A204.1 (cell line): Measurements from ENCODE around the gene PASK.

Source experiments
- FAIRE-seq: peaks from 2 replicates; lab custom pipeline; 2012; peaks lifted over from hg19 to GRCh38; lab: Jason Lieb, UNC

The PASK gene

GRCh38 chr2:241080405-241081189, 68.7 kb downstream of the PASK start:
- no peak for FAIRE-seq

GRCh38 chr2:241074901-241075540, 74.3 kb downstream of the PASK start:
- FAIRE-seq, result no peak

DNA sequence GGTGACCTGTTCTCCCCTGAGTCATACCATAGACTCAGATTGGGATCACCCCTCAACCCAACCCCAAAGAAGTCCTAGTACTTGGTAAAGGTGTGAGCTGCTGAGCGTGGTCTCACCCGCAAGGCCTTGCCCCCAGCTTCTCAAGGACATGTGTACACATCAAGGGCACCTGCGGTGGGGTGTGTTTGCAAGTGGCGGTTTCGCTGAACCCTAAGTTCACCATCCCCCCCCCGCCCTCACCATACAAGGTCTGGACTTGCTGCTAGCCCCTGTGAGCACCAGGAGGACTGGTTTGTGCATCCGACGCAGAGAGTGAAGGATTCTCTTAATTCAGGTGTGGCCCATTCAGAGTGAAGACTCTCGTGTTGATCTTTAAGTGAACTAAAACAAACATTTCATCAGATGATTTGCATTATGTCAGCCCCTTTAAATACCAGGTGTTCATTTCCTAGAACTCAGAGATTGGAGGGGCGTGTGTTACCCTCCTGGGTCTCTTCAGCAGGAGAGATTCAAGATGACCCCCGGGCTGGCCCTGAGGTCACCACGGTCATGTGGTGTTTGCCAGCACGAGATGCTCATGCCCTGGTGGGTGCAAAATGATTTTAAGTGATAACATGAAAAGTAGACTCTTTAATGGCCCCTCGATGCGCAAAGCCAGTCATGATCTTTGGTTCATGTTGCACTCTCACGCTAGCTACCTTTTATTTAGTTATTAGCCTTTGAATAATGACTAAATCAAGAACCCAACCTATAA, 75.0 kb downstream of the PASK start:
- no peak for FAIRE-seq

- FAIRE-seq, result no peak
These were observed 75.9 kb downstream of the PASK start for GRCh38 chr2:241073166-241074064.

DNA sequence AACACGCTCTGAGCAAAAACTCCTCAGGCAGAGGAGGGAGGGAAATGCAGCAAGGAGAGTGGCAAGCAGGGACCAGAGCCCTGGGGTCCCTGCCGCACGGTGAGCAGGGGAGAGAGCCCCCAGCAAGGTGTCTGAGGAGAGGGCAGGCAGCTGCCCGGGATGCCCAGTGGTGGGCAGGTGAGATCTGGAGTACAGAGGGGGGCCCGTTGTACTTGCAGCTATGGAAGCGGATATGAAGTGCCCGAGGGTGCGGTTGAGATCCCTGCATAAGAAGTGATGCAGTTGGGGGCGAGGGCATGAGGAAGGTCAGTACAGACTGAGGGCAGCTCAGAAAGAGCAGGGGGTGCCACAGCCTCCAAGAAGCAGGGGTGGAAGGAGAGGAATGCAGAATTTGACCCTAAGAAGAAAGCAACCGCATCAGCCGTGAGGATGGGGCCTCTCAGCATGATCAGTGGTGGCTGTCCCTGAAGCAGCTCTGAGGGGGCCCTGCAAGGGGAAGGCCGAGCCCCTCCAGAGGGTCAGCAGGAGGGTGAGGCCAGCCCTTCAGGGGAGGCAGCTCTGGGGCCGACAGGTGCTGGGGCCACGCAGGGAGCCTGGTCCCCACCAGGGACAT, 76.6 kb downstream of the PASK start:
- FAIRE-seq, result no peak

GRCh38 chr2:241072151-241072550, 77.1 kb downstream of the PASK start:
- FAIRE-seq, result no peak

DNA sequence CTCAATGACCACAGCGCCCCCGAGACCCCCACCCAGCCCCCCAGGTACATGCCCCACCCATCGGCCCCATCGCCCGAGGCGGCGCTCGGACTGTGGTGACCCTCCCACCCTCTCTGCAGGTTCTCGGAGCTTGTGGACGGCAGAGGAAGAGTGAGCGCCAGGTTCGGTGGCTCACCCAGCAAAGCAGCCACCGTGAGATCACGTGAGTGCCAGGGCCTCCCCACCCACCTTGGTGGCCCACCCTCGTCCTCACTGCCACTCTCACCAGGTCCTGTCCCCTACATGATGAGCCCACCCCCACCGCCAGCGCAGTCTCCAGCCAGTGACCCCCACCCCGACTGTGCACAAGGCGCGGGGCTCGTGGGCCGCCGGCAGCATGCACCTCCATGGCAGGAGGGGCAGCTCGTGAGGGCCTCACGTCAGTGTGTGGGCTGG, 77.6 kb downstream of the PASK start:
- FAIRE-seq, result no peak

DNA sequence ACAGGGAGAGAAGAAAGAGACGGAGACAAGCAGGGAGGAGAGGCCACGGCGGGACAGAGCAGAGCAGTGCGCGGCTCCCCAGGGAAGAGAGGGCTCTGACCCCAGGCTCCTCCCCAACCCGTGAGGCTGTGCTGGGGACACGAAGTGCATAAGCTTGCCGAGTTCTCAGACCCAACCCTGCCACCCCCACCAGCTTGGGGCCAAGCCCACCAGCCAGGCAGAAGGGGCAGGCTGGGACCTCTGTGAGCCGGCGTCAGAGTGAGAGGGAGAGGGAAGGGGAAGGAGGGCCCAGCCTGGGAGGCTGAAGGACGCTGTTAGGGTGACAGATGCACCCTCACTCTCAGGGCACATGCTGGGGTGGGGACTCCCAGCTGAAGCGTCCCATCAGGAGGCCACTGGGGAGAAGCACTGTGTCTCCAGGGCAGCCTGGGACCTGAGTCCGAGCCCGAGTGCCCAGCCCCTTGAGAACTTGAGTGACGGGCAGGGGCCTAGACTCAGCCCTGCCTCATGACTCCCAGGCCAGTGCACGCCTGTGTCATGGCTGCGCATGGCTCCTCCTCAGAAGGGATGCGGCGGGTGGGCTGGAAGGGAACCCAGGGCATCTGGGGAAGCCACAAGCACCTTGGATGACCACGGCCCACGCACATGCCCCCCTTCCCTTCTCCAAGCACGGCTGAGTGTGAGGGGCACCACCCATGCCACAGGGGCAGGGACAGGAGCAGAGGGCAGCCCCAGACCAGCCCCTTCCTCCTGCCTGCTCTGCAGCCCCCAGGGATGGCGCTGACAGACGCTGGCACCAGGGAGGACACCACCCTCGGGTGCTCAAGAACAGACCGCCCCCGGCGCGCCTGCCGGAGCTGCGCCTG, 78.2 kb downstream of the PASK start:
- no peak for FAIRE-seq

DNA sequence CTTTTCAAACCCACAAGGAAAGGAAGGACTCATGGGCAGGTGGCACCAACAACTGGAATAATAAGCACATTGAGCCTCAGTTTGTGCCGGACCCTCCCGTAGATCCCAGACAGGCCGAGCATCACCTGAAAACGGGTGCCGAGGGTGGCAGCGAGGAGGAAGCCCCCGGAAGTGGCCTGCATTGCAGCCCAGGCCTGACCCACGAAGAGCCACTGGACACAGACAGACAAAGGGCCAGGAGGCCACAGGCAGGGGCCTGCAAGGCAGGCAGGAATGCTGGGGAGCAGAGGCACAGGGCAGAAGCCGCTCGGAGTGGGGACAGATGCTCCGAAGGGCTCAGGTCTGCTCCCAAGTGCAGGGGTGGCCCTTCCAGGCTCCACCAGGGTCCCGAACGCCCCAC, 78.9 kb downstream of the PASK start:
- FAIRE-seq, result no peak

GRCh38 chr2:241069821-241070281, 79.4 kb downstream of the PASK start:
- FAIRE-seq, result no peak

DNA sequence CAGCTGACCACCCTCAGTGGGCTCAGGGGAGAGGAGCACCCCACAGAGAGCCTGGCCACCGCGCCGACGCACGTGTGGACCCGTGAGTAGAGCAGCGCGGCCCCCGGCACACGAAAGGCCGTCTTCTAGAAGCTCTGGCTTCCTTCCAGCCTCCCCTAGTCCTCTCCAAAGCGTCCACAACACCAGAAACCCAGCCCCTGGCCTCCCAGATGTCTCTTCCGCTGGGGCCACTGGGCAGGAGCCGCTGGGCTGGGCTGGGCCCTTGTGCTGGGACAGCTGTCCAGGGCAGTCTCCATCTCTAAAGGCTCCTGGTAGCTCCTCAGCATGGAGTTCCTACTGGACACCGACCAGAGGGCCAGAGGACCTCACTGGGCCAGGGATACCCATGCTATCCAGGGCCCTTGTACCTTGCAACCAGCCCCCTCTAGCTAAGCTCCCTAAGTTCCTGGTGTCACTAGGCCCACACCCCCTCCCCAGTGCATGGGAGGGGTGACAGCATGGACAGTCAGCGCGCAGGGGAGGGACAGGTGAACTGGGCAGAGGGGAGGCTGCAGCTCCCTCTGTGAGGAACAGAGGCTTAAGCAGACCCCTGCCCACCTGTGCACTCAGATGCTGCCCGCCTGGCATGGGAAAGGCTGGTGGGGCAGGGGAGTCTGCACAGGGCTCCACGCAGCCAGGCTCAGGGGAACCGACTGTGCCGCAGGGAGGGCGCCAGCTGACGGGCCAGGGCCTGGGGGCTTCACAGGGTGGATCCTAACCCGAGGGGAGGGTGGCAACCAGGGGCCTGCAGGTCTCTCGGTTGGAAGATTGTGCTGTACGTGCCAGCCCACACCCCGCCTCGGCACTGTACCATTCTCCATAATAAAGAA, 80.1 kb downstream of the PASK start:
- no peak for FAIRE-seq

GRCh38 chr2:241068136-241068941, 80.9 kb downstream of the PASK start:
- FAIRE-seq, result no peak

DNA sequence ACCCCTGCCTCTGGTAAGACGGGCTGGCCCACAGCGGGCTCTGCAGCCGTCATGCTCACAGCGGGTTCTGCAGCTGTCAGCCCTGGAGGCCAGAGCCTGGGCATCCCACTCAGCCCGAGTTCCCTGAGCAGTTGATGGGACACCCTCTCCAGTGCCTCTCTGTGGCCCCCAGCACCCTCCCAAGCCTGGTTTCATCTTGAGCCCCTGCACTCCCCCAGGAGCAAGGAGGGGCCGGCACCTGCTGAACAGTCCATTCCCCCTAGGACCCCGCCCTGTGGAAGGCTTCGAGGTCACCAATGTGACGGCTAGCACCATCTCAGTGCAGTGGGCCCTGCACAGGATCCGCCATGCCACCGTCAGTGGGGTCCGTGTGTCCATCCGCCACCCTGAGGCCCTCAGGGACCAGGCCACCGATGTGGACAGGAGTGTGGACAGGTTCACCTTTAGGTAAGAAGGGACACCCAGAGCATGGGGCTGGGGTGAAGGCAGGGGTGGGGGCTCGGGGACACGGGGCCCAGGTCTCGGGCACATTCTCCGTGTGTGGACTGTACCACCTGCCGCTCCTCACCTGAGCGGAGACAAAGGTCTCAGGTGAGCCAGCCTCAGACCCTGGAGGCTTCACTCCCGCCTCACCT, 81.7 kb downstream of the PASK start:
- no peak for FAIRE-seq

DNA sequence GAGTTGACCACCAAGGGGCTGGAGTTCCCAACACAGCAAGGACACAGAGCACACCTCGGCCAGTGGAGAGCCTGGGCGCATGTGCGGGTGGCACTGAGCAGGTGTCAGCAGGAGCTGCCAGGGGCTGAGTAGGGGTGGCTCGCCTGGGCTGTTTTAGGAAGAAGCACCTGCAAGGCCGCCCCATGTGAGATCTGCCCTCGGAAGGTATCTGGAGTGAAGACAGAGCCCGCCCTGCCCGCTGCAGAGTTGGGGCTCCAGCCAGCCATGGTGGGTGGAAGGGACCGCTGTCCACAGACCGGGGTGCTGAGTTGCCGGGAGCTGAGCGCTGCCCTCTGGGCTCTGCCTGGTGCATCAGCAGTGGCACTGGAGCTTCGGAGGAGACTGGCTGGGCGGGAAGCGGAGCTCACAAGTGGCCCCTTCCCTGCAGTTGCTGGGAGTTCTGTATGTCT, 82.4 kb downstream of the PASK start:
- no peak for FAIRE-seq

DNA sequence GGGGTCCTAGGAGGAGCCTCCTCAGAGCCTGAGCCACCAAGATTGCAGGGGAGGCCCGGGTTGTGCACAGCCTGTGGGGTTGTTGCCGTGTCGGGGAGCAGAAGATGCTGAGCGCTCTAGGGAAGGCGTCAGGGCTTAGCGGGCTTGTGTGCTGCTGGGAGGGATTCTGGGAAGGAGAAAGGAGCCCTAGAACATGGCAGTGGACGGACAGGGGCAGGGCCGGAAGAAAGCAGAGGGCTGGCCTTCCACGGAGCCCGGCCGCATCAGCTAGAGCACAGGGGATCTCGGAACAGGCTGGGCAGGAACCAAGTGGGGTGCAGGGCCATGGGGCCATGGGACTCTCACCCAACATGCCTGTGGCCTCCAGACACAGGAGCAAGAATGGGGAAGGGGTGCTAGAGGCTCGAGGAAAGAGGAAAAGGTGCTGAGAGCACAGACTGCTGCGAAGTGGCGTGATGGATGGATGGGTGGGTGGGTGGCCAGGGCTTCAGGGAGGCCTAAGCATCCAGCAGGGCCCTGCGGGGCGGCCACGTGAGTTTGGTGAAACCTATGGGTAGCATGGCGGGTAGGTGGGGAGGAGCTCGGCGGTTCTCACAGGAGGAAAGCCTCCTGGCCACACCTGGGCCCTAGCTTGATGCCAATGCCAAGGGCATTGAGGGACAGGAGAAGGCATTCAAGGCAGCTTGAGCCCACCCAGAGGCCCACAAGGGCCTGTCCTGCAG, 82.9 kb downstream of the PASK start:
- FAIRE-seq, result no peak

DNA sequence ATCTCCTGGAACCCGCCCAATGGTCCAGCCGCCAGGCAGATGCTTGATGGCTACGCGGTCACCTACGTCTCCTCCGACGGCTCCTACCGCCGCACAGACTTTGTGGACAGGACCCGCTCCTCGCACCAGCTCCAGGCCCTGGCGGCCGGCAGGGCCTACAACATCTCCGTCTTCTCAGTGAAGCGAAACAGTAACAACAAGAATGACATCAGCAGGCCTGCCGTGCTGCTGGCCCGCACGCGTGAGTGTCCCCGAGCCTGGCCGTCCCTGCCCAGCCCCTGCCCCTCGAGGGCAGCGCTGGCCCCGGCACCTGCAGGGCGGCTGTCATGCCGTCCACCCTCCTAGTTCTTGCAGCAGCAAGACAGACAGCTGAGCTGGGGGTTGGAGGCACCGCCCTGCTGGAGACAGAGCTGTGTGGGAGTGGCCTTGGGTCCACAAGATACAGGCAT, 83.9 kb downstream of the PASK start:
- no peak for FAIRE-seq

- FAIRE-seq, result no peak
These were observed 84.4 kb downstream of the PASK start for GRCh38 chr2:241064802-241065354.
